BE2C (cell line): ENCODE results near the gene TUT4.

Experiments used
- DNase-seq: peaks from one replicate; pipeline ENCODE4 v3.0.0-alpha.2; 2020
- H3K27me3 ChIP-seq: fragments of 250-450 bp; sonication (Bioruptor Pico); 2 replicates; pipeline ENCODE4 v1.5.1; 2020; ENCODE audit warnings: mild to moderate bottlenecking
- H3K36me3 ChIP-seq: fragments of 250-450 bp; sonication (Bioruptor Pico); 2 replicates; pipeline ENCODE4 v1.5.1; 2020; ENCODE audit warnings: mild to moderate bottlenecking
- H3K4me1 ChIP-seq: fragments of 250-450 bp; sonication (Bioruptor Pico); 2 replicates; pipeline ENCODE4 v1.5.1; 2020
- H3K4me3 ChIP-seq: 2 replicates; pipeline ENCODE4 v1.5.1; 2011; ENCODE audit warnings: low read depth, low read length
- H3K9me3 ChIP-seq: fragments of 250-450 bp; sonication (Bioruptor Pico); 2 replicates; pipeline ENCODE4 v1.5.1; 2020
- TF ChIP-seq, protein P1 (sequence below): IDR thresholded peaks from 2 replicates; pipeline ENCODE4 v1.5.1; 2012; ENCODE audit warnings: mild to moderate bottlenecking, low read depth, low read length

Gene TUT4

GRCh38 chr1:52439976-52440375 is 112.9 kb downstream of the TUT4 start:
- Histone ChIP-seq H3K9me3 (no peaks in the 10 kb centered on the region), H3K4me1 (no peaks in the 10 kb centered on the region), H3K36me3 (no peaks in the 10 kb centered on the region), H3K4me3 (no peak overlapping the region), H3K27me3 (no peaks in the 10 kb centered on the region)
- DNase-seq: no peak
- TF ChIP-seq, protein P1, sequence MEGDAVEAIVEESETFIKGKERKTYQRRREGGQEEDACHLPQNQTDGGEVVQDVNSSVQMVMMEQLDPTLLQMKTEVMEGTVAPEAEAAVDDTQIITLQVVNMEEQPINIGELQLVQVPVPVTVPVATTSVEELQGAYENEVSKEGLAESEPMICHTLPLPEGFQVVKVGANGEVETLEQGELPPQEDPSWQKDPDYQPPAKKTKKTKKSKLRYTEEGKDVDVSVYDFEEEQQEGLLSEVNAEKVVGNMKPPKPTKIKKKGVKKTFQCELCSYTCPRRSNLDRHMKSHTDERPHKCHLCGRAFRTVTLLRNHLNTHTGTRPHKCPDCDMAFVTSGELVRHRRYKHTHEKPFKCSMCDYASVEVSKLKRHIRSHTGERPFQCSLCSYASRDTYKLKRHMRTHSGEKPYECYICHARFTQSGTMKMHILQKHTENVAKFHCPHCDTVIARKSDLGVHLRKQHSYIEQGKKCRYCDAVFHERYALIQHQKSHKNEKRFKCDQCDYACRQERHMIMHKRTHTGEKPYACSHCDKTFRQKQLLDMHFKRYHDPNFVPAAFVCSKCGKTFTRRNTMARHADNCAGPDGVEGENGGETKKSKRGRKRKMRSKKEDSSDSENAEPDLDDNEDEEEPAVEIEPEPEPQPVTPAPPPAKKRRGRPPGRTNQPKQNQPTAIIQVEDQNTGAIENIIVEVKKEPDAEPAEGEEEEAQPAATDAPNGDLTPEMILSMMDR: no peak

DNA sequence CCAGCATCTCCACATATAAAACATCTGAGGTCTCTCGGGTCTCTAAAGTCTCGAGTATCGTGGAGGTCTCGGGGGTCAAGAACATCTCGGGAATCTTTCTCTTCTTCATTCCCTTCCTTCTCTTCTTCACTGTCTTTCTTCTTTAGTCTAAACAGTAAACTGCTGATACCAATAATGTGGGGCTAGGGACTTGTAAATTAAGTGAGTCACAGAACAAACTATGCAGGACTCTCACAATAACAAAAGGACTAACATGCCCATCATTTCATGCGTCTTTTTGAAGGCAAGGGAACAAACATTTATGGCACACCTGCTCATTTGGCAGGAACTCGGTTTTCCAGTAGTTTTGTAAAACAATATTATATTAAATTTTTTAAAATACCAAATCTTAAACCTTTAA is 116.1 kb downstream of the TUT4 start:
- Histone ChIP-seq H3K9me3 (no peaks in the 10 kb centered on the region), H3K36me3 (no peaks in the 10 kb centered on the region), H3K4me3 (no peak overlapping the region), H3K27me3 (no peaks in the 10 kb centered on the region), H3K4me1 (no peaks in the 10 kb centered on the region)
- TF ChIP-seq, protein P1: no peak
- no peak for DNase-seq

- Histone ChIP-seq H3K9me3 (no peaks in the 10 kb centered on the region), H3K27me3 (no peaks in the 10 kb centered on the region), H3K4me1 (no peaks in the 10 kb centered on the region), H3K36me3 (peaks cover 3% of the 10 kb centered on the region; the same call in 1 of the 2 replicates), H3K4me3 (no peak overlapping the region)
- DNase-seq: no peak
- TF ChIP-seq, protein P1: no peak
Observed at GRCh38 chr1:52435650-52436049, 117.2 kb downstream of the TUT4 start.

- Histone ChIP-seq H3K4me3 (no peak overlapping the region), H3K27me3 (no peaks in the 10 kb centered on the region), H3K9me3 (no peaks in the 10 kb centered on the region), H3K4me1 (no peaks in the 10 kb centered on the region), H3K36me3 (peaks cover 3% of the 10 kb centered on the region; the same call in 1 of the 2 replicates)
- TF ChIP-seq, protein P1: no peak
- DNase-seq: no peak
Observed at GRCh38 chr1:52435211-52435610, 117.7 kb downstream of the TUT4 start.

DNA sequence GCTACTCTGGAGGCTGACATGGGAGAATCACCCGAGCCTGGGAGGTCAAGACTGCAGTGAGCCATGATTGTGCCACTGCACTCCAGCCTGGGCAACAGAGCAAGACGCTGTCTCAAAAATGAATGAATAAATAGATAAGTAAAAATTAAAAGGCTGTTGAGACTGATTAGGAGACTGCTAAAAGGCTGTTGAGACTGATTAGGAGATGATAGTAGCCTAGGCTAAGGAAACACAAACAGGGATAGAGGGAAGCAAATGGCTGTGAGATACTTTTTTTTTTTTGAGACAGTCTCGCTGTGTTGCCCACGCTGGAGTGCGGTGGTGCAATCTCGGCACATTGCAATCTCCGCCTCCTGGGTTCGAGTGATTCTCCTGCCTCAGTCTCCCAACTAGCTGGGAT is 120.1 kb downstream of the TUT4 start:
- H3K36me3 ChIP-seq: peaks cover 3% of the 10 kb centered on the region; the same call in 1 of the 2 replicates
- H3K4me1 ChIP-seq: no peaks in the 10 kb centered on the region; the same call in 1 of the 2 replicates
- no peak for DNase-seq
- no peaks in the 10 kb centered on the region for H3K27me3 ChIP-seq
- H3K9me3 ChIP-seq: no peaks in the 10 kb centered on the region
- H3K4me3 ChIP-seq: no peak overlapping the region
- TF ChIP-seq, protein P1: no peak

DNA sequence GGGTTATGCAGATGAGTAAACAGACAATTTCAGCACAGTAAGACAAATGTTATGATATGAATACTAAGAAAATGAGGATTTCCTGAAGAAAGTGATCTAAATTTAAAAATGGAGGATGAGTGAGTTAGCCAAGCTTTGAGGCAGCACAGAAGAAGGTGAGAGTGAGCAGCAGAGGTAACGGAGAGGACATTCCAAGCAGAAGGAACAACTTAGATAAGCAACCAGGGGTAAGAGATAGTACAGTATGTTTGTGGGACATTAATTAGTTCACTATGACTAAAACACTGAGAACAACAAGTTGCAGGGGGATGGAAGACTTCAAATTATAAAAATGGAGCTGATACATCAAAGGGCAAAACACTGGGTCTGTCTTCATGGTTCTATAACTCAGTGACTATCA is 125.7 kb downstream of the TUT4 start:
- Histone ChIP-seq H3K9me3 (no peaks in the 10 kb centered on the region), H3K27me3 (no peaks in the 10 kb centered on the region), H3K4me1 (no peaks in the 10 kb centered on the region; the same call in 1 of the 2 replicates), H3K4me3 (no peak overlapping the region), H3K36me3 (peaks cover 3% of the 10 kb centered on the region; the same call in 1 of the 2 replicates)
- TF ChIP-seq, protein P1: no peak
- DNase-seq: no peak
